ENCODE data around the gene RTN4. TPM values are rescaled to one million over a fixed set of nuclear protein-coding genes. Genes with fewer than 3 reads are reported as not detected.

The RTN4 gene
- total RNA-seq = 174 TPM

DNA sequence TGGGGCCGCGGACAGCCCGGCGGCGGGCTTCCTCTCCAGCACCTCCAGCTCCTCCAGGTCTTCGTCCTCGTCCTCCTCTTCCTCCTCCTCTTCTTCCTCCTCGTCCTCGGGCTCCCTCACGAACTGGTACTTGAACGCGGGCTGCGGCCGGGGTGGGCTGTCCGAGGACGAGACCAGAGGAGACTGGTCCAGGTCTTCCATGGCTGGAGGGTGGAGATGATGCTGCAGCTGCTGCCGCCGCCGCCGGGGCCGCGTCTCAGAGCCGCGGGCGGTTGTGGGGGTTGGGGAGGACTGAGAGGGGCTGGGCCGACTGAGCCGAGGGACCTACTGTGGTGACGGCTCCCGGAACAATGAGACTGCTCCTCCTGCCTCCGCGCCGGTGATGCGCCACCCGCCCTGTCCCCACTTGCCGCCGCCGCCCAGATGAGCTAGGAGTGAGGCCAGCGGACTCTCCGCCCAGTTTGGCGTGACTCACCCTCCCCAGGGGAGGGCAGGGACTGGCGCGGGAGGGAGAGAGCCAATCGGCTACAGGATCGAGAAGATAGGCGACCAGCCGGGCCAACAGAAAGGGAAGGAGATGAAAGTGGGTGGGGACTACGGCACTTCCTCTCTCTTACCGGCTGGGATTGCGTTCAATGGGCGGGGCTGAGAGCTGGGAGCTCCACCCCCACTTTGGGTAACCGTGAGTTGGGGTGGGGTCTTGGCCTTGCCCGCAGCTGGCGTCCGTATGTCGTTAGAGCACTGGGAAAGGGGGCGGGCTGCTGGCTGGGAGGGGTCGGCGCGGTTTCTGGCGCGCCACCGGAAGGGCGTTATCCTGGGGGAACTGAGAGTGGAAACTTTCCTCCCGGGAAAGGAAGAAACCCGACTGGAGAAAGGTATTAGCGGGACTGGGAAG, at the start of gene RTN4:
Gene RTN4 (minus strand): TSS at position 352 of the 895 bp plus-strand sequence. CDS start 151 bp downstream, at position 201.
- no peaks in the 10 kb centered on the region for H3K36me3 ChIP-seq
- peak; percentile 100 for DNase-seq (ENCODE audit: extremely low spot score in 2 of 2)
- peaks cover 44% of the 10 kb centered on the region for H3K4me1 ChIP-seq
- peak within 1 kb of the TSS; percentile 99 for H3K27ac ChIP-seq
- no peaks in the 10 kb centered on the region for H3K27me3 ChIP-seq
- TF ChIP-seq CTCF (IDR thresholded peaks at IDR 0.05) (peak in 1 of 3 experiments; percentile 6), POLR2A (IDR thresholded peaks at IDR 0.05) (peak; percentile 93 to 99), POLR2AphosphoS5 (IDR thresholded peaks at IDR 0.05; ENCODE audit: insufficient read depth in 1 of 2, low read depth in 1 of 2) (peak; percentile 93 to 100)
- H3K4me3 ChIP-seq = peak within 1 kb of the TSS; percentile 87 to 95
- intact Hi-C loops (cut with DNase I) = loop anchor here (5.0 kb wide), 1 partner anchor 52 kb away; no protein-coding TSS in a partner anchor
- no peaks in the 10 kb centered on the region for H3K9me3 ChIP-seq

DNA sequence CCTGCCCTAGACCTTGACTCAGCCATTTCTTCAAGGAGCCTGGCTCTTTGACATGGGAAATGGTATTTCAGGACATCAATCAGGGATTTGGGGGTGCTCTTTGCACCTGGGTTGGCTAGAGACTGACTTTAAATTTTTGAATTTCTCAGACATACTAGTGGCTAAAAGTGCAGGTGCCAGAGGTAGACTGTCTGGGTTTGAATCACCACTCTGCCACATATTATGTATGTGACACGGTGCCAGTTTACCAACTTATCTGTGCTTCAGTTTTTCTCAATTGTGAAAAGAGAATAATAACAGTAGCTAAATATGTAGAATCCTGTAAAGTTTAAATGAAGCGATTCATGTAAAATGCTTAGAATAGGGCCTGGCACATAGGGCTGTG, 49.2 kb upstream of the RTN4 start:
- TF ChIP-seq POLR2AphosphoS5 (IDR thresholded peaks at IDR 0.05; ENCODE audit: insufficient read depth in 1 of 2, low read depth in 1 of 2) (no peak), CTCF (IDR thresholded peaks at IDR 0.05) (no peak), POLR2A (IDR thresholded peaks at IDR 0.05) (no peak)
- peak overlapping the region; percentile 34 for H3K27ac ChIP-seq
- intact Hi-C loops (cut with DNase I) = loop anchor here (5.0 kb wide), 1 partner anchor 58 kb away; no protein-coding TSS in a partner anchor
- no peak for DNase-seq (ENCODE audit: extremely low spot score in 2 of 2)
- no peaks in the 10 kb centered on the region for H3K27me3 ChIP-seq
- no peak overlapping the region for H3K4me3 ChIP-seq
- H3K9me3 ChIP-seq = no peaks in the 10 kb centered on the region
- peaks cover 21% of the 10 kb centered on the region for H3K4me1 ChIP-seq
- H3K36me3 ChIP-seq = no peaks in the 10 kb centered on the region

DNA sequence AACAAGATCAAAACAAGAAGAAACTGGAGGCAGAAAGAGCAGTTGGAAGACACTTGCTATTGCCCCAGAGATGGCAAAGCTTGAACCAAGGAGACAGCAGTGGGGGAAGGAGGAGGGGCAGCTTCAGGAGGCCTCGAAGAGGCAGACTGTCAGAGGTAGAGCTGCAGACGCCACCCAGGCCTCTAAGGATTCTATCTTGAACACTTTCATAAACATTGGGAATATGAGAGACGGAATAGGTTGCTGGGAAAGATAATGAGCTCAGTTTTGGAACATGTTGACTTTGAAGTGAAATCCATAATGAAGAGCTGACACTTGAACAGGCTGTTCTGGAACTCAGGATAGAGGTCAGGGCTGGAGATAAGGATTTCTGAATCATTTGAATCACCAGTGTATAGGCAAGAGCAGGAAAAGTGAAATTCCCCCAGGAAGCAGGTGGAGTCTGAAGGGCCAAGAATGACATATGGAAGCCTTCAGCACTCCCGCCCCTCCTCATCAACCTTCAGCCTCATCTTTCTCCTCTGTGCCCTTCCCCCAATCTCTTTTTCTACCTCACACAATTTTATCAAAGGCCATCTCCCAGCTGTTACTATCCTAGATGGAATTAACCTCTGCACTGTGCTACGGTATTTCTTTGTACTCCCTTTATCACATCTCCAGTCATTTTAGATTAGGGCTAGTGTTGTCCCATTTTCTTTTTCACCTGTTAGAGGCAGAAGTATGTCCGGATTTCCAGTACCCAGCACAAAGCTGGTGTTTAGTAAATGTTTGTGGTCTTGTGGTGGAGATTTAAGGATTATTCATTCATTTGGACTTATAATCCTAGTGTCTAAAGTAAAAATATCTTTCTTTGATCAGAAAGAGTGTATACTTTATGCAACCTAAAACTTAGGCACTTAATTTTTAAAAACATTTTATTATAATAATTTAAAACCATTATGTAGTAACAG, 47.5 kb upstream of the RTN4 start:
- no peaks in the 10 kb centered on the region for H3K27me3 ChIP-seq
- no peak overlapping the region for H3K4me3 ChIP-seq
- H3K4me1 ChIP-seq = peaks cover 21% of the 10 kb centered on the region
- no peak for TF ChIP-seq POLR2AphosphoS5 (IDR thresholded peaks at IDR 0.05; ENCODE audit: insufficient read depth in 1 of 2, low read depth in 1 of 2)
- no peak for TF ChIP-seq CTCF (IDR thresholded peaks at IDR 0.05)
- no peak for TF ChIP-seq POLR2A (IDR thresholded peaks at IDR 0.05)
- no peaks in the 10 kb centered on the region for H3K9me3 ChIP-seq
- H3K36me3 ChIP-seq = no peaks in the 10 kb centered on the region
- no peak overlapping the region for H3K27ac ChIP-seq
- DNase-seq (ENCODE audit: extremely low spot score in 2 of 2) = no peak
- intact Hi-C loops (cut with DNase I) = loop anchor here (5.0 kb wide), 1 partner anchor 60 kb away; no protein-coding TSS in a partner anchor

GRCh38 chr2:55097082-55097460, 46.8 kb upstream of the RTN4 start:
- Histone ChIP-seq H3K27ac (no peak overlapping the region), H3K4me1 (peaks cover 17% of the 10 kb centered on the region), H3K9me3 (no peaks in the 10 kb centered on the region), H3K27me3 (no peaks in the 10 kb centered on the region), H3K4me3 (no peak overlapping the region), H3K36me3 (no peaks in the 10 kb centered on the region)
- no peak for DNase-seq (ENCODE audit: extremely low spot score in 2 of 2)
- TF ChIP-seq POLR2A (IDR thresholded peaks at IDR 0.05) = no peak
- TF ChIP-seq POLR2AphosphoS5 (IDR thresholded peaks at IDR 0.05; ENCODE audit: insufficient read depth in 1 of 2, low read depth in 1 of 2) = no peak
- TF ChIP-seq CTCF (IDR thresholded peaks at IDR 0.05) = no peak
- intact Hi-C loops (cut with DNase I) = loop anchor here (5.0 kb wide), 1 partner anchor 60 kb away; no protein-coding TSS in a partner anchor
